Measurements from ENCODE around the gene DIAPH2. TPM values are rescaled to one million over a fixed set of nuclear protein-coding genes. Genes with fewer than 3 reads are reported as not detected.

Gene DIAPH2
- total and polyA plus RNA-seq, 9 of the 15 experiments (the other 6 are each of a cell fraction or from before 2014, with no cell fraction given) = 0.01 to 0.18 (median 0.07) TPM; not detected in 1

- Histone ChIP-seq H3K27me3 (ENCODE audit: control insufficient read depth in 2 of 2, insufficient read depth in 2 of 2, low read length in 2 of 2) (no peaks in the 10 kb centered on the region), H3K9me3 (replicated peaks; ENCODE audit: control insufficient read depth, insufficient read depth, low read depth, low read length) (no peaks in the 10 kb centered on the region), H4K20me1 (replicated peaks; ENCODE audit: control insufficient read depth, insufficient read depth, low read length) (no peaks in the 10 kb centered on the region), H3K9ac (ENCODE audit: insufficient read depth in 1 of 2, low read depth in 2 of 2, low read length in 2 of 2) (no peak overlapping the region), H3K27ac (ENCODE audit: extremely low read depth, low read depth, low read length) (no peak overlapping the region), H3K79me2 (ENCODE audit: control insufficient read depth, insufficient read depth, low read length) (no peaks in the 10 kb centered on the region), H3K4me1 (replicated peaks in 1 of 2; ENCODE audit: control insufficient read depth in 2 of 2, insufficient read depth in 2 of 2, low read length in 2 of 2) (no peaks in the 10 kb centered on the region), H3K9me1 (ENCODE audit: control insufficient read depth, insufficient read depth, low read length) (no peaks in the 10 kb centered on the region), H3K4me3 (no peak overlapping the region), H3K36me3 (ENCODE audit: control insufficient read depth, insufficient read depth, low read length) (no peaks in the 10 kb centered on the region), H2AFZ (ENCODE audit: low read depth, low read length) (no peak overlapping the region), H3K4me2 (ENCODE audit: insufficient read depth, low read length) (no peak overlapping the region)
- in situ Hi-C loops (cut with MboI) = no loop called here
- intact Hi-C loops (cut with micrococcal nuclease) = no loop called here
- no TSS peak for BruUV-seq (replicated peaks)
- no peak for FAIRE-seq
- no peak for ATAC-seq
- POLR2A ChIA-PET = no interaction called here
- CTCF ChIA-PET (ENCODE audit: low intra/inter-chr PET ratio) = no interaction called here
- DNase-seq (ENCODE audit: extremely low read depth in 1 of 4, low spot score in 3 of 4) = no peak
- TF ChIP-seq SRF (CRISPR knock-in tag; IDR thresholded peaks at IDR 0.05) = no peak
- TF ChIP-seq CGGBP1 (CRISPR knock-in tag; IDR thresholded peaks at IDR 0.05) = no peak
- no peak for TF ChIP-seq ZNF384 (IDR thresholded peaks at IDR 0.05; ENCODE audit: low read depth, low read length)
- no peak for TF ChIP-seq HCFC1 (IDR thresholded peaks at IDR 0.05; ENCODE audit: low read depth, low read length)
- TF ChIP-seq HEY1 (CRISPR knock-in tag; IDR thresholded peaks at IDR 0.05; ENCODE audit: borderline replicate concordance) = no peak
- no peak for TF ChIP-seq ZNF584 (CRISPR knock-in tag; IDR thresholded peaks at IDR 0.05; ENCODE audit: low read depth)
- no peak for TF ChIP-seq NFE2L1 (tag; IDR thresholded peaks at IDR 0.05; ENCODE audit: borderline replicate concordance, low read depth)
- no peak for TF ChIP-seq TCF7 (IDR thresholded peaks at IDR 0.05; ENCODE audit: borderline replicate concordance)
- TF ChIP-seq KLF13 (tag; IDR thresholded peaks at IDR 0.05; ENCODE audit: borderline replicate concordance, low read depth) = no peak
- TF ChIP-seq ATF3 (IDR thresholded peaks at IDR 0.05) = no peak
- TF ChIP-seq ATF3 (CRISPR knock-in tag; conservative IDR thresholded peaks at IDR 0.05) = no peak
- no peak for TF ChIP-seq SIX5 (IDR thresholded peaks at IDR 0.05; ENCODE audit: borderline replicate concordance in 1 of 2, insufficient read depth in 1 of 2, low read depth in 1 of 2, low read length in 2 of 2)
- TF ChIP-seq ZNF175 (CRISPR knock-in tag; IDR thresholded peaks at IDR 0.05; ENCODE audit: low read depth) = no peak
- TF ChIP-seq ZNF699 (CRISPR knock-in tag; IDR thresholded peaks at IDR 0.05; ENCODE audit: insufficient replicate concordance) = no peak
These were observed 8.2 kb downstream of the DIAPH2 start for GRCh38 chrX:96692890-96693289.
